Measurements from ENCODE around the gene PLCL2.

GRCh38 chr3:16985608-16986007, 100.9 kb downstream of the PLCL2 start:
- TF ChIP-seq CTCF (conservative IDR thresholded peaks at IDR 0.05 in 1 of 2, IDR thresholded peaks at IDR 0.05 in 1 of 2; ENCODE audit: extremely low read depth in 1 of 2, insufficient read depth in 1 of 2, low read depth in 1 of 2, low read length in 2 of 2) (no peak), EZH2 (IDR thresholded peaks at IDR 0.05; ENCODE audit: borderline replicate concordance, low read length) (no peak)

Data from mammary epithelial cell (primary cell).